Rectal smooth muscle tissue (tissue), 1 donor: ENCODE data around the gene LIN9.
"Not testable (repeated sequence)": the region's sequence is repeated elsewhere in the genome, so short reads cannot be mapped to it uniquely, and the experiment has no call there.

Experiments
- H3K27ac ChIP-seq: one replicate; pipeline ENCODE4 v1.7.0; 2013; ENCODE audit warnings: low read depth, low read length, inconsistent platforms
- H3K27me3 ChIP-seq: one replicate; pipeline ENCODE4 v1.7.0; 2013; ENCODE audit warnings: low read length; ENCODE audit not compliant: control insufficient read depth, insufficient read depth
- H3K36me3 ChIP-seq: one replicate; pipeline ENCODE4 v1.7.0; 2013; ENCODE audit warnings: low read length; ENCODE audit not compliant: control insufficient read depth, insufficient read depth
- H3K4me1 ChIP-seq: one replicate; pipeline ENCODE4 v1.7.0; 2013; ENCODE audit warnings: low read length; ENCODE audit not compliant: control insufficient read depth, insufficient read depth
- H3K4me3 ChIP-seq: one replicate; pipeline ENCODE4 v1.7.0; 2013; ENCODE audit warnings: low read length
- H3K9ac ChIP-seq: one replicate; pipeline ENCODE4 v1.7.0; 2013; ENCODE audit warnings: low read length

Gene LIN9

DNA sequence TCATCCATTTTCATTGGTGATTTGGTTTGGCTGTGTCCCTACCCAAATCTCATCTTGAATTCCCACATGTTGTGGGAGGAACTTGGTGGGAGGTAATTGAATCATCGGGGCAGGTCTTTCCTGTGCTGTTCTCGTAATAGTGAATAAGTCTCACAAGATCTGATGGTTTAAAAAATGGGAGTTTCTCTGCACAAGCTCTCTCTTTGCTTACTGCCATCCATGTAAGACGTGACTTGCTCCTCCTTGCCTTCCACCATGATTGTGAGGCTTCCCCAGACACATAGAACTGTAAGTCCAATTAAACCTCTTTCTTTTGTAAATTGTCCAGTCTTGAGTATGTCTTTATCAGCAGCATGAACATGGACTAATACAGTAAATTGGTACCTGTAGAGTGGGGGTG is 31.1 kb upstream of the LIN9 start:
- not testable (repeated sequence) for H3K36me3 ChIP-seq, H3K27ac ChIP-seq, H3K4me1 ChIP-seq, H3K9ac ChIP-seq, H3K27me3 ChIP-seq, H3K4me3 ChIP-seq

DNA sequence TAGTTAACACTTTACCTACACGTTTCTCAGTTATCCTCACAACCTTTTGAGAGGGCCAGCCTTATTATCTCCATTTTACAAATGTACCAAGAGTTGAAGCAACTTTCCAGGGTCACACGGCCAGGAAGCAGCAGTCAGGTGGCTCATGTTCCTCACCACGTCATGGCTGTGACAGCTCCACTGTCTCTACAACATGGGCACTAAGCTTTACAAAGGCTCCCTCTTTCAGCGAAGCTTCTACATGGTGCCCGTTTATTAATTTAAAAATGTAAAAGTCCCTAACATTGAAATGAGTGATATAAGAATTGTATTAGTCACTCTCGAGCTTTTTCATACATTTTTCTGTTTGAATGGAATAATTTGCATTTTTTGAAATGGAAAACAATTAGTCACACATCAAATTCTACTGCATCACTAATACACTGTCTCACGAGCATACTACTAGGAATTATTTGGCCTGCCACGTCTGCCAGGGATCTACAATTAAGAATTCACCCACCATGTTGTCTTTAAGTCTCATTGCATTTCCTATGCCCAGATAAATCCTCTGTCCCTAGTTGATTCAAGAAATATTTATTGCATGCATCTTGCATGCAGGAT is 28.4 kb upstream of the LIN9 start:
- Histone ChIP-seq H3K27ac (no peak overlapping the region), H3K4me3 (no peak overlapping the region), H3K36me3 (no peaks in the 10 kb centered on the region), H3K4me1 (no peaks in the 10 kb centered on the region), H3K27me3 (no peaks in the 10 kb centered on the region), H3K9ac (no peak overlapping the region)

DNA sequence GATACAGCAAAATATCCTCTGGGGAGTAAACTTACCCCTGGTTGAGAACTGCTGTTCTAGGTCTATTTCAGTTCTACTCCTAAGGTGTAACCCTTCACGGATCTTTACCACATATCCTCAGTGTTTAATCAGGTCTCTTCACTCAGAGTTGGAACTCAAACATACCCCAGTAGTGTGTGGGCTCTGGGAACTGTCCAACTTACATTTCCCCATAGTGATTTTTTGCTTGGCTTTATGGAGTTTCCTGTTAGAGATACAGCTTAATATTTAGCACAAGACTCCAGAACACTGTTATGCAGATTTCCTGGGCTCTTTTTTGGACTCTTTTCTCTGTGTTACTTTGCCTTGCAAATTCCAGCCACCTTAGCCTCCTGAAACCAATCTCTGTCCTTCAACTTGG is 26.7 kb upstream of the LIN9 start:
- Histone ChIP-seq H3K9ac (no peak overlapping the region), H3K27ac (no peak overlapping the region)

GRCh38 chr1:226332947-226333346 is 24.0 kb upstream of the LIN9 start:
- Histone ChIP-seq H3K4me1 (no peaks in the 10 kb centered on the region), H3K27me3 (no peaks in the 10 kb centered on the region), H3K27ac (no peak overlapping the region), H3K36me3 (no peaks in the 10 kb centered on the region), H3K4me3 (no peak overlapping the region), H3K9ac (no peak overlapping the region)

More for the DNA sequence above, 26.7 kb upstream of the LIN9 start:
- Histone ChIP-seq H3K27me3 (no peaks in the 10 kb centered on the region), H3K4me3 (no peak overlapping the region), H3K36me3 (no peaks in the 10 kb centered on the region), H3K4me1 (no peaks in the 10 kb centered on the region)

DNA sequence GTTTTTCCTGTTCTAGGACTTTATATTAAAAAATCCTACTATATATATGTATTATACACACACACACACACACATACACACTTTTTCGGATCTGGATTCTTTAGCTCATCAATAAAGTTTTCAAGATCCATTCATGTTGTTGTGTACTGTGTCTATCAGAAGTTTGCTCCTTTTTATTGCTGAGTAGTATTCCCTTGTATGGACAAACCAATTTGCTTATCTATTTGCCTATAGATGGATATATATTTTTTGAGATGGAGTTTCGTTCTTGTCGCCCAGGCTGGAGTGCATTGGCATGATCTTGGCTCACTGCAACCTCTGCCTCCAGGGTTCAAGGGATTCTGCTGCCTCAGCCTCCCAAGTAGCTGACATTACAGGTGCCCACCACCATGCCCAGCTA is 20.3 kb upstream of the LIN9 start:
- no peak overlapping the region for H3K27ac ChIP-seq
- H3K4me1 ChIP-seq: no peaks in the 10 kb centered on the region
- no peaks in the 10 kb centered on the region for H3K36me3 ChIP-seq
- H3K9ac ChIP-seq: no peak overlapping the region
- no peaks in the 10 kb centered on the region for H3K27me3 ChIP-seq
- no peak overlapping the region for H3K4me3 ChIP-seq

GRCh38 chr1:226327761-226328162 is 18.8 kb upstream of the LIN9 start:
- no peaks in the 10 kb centered on the region for H3K4me1 ChIP-seq
- H3K36me3 ChIP-seq: no peaks in the 10 kb centered on the region
- no peak overlapping the region for H3K9ac ChIP-seq
- H3K27me3 ChIP-seq: no peaks in the 10 kb centered on the region
- no peak overlapping the region for H3K27ac ChIP-seq
- H3K4me3 ChIP-seq: no peak overlapping the region

DNA sequence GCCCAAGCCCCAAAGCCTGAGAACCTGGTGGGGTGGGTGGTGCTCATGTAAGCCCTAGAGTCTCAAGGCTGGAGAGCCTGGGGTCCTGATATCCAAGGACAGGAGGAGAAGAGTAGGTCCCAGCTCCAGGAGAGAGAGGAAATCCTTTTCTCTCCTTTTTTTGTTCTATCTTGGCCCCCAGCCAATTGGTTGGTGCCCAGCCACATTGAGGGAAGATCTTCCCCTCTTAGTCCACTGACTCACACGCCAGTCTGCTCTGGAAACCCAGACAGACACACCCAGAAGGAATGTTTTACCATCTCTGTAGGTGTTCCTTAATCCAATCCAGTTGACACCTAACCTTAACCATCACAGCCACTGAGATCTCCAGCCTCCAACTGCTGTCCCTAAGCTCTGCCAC is 16.2 kb upstream of the LIN9 start:
- Histone ChIP-seq H3K27ac (no peak overlapping the region), H3K36me3 (no peaks in the 10 kb centered on the region), H3K9ac (no peak overlapping the region), H3K27me3 (no peaks in the 10 kb centered on the region), H3K4me1 (no peaks in the 10 kb centered on the region), H3K4me3 (no peak overlapping the region)

DNA sequence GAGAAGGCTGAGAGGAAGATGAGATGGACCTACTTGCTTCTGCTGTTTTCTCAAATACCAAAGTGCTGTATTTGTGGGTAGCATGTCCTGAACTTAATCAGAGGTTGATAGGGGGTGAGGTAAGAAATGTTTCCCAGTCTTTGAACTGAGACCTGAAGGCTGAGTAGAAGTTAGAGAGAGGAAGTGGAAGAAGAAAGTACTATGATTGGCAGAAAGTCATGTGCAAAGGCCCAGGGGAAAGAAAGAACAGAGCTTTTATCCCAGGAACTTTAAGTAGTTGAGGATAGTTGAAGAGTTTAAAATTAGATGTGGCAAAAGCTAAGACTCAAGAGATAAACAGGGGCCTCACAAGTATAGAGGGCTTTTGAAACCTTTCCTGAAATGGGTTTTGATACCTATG is 15.5 kb upstream of the LIN9 start:
- Histone ChIP-seq H3K36me3 (no peaks in the 10 kb centered on the region), H3K4me3 (no peak overlapping the region), H3K4me1 (no peaks in the 10 kb centered on the region), H3K27me3 (no peaks in the 10 kb centered on the region), H3K9ac (no peak overlapping the region), H3K27ac (no peak overlapping the region)

- H3K9ac ChIP-seq: no peak overlapping the region
- H3K36me3 ChIP-seq: no peaks in the 10 kb centered on the region
- H3K27ac ChIP-seq: no peak overlapping the region
- no peak overlapping the region for H3K4me3 ChIP-seq
- H3K4me1 ChIP-seq: no peaks in the 10 kb centered on the region
- no peaks in the 10 kb centered on the region for H3K27me3 ChIP-seq
Observed at GRCh38 chr1:226322986-226323385, 14.0 kb upstream of the LIN9 start.

DNA sequence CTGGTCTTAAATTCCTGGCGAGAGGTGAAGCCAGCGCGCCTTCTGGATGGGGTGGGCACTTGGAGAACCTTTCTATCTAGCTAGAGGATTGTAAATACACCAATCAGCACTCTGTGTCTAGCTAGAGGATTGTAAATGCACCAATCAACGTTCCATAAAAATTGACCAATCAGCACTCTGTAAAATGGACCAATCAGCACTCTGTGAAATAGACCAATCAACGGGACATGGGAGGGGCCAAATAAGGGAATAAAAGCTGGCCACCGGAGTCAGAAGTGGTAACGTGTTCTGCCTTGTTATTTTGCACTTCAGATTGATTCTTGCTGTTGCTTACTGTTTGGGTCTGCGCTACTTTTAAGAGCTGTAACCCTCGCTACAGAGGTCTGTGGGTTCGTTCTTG is 12.0 kb upstream of the LIN9 start:
- H3K36me3 ChIP-seq: no peaks in the 10 kb centered on the region
- H3K27me3 ChIP-seq: no peaks in the 10 kb centered on the region
- H3K9ac ChIP-seq: no peak overlapping the region
- no peak overlapping the region for H3K4me3 ChIP-seq
- H3K27ac ChIP-seq: no peak overlapping the region
- H3K4me1 ChIP-seq: no peaks in the 10 kb centered on the region

- H3K27me3 ChIP-seq: no peaks in the 10 kb centered on the region
- no peak overlapping the region for H3K9ac ChIP-seq
- H3K27ac ChIP-seq: no peak overlapping the region
- H3K4me3 ChIP-seq: no peak overlapping the region
- H3K4me1 ChIP-seq: no peaks in the 10 kb centered on the region
- H3K36me3 ChIP-seq: no peaks in the 10 kb centered on the region
Observed at GRCh38 chr1:226318471-226318870, 9.5 kb upstream of the LIN9 start.

- Histone ChIP-seq H3K27me3 (no peaks in the 10 kb centered on the region), H3K4me3 (no peak overlapping the region), H3K9ac (no peak overlapping the region), H3K27ac (no peak overlapping the region), H3K36me3 (no peaks in the 10 kb centered on the region), H3K4me1 (no peaks in the 10 kb centered on the region)
Observed at GRCh38 chr1:226314055-226314454, 5.1 kb upstream of the LIN9 start.

DNA sequence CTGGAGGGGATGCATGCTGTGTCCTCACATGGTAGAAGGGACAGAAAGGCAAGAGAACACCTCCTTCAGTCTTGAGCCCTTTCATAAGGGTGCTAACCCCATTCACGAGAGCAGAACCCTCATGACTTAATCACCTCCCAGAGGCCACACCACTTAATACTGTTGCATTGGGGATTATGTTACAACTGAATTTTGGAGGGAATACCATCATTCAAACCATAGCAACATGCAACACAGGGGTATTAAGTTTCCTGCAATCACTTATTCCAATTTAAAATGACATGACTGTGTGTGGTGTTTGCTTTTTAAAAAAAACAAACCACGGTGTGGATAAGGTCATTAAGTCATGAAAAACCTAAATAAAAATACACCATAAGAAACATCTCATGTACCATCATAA is 3.1 kb upstream of the LIN9 start:
- H3K27me3 ChIP-seq: no peaks in the 10 kb centered on the region
- no peaks in the 10 kb centered on the region for H3K36me3 ChIP-seq
- no peak overlapping the region for H3K4me3 ChIP-seq
- peaks cover 2% of the 10 kb centered on the region for H3K4me1 ChIP-seq
- H3K9ac ChIP-seq: no peak overlapping the region
- no peak overlapping the region for H3K27ac ChIP-seq
